Measurements from ENCODE around the gene DCAF7. TPM values are rescaled to one million over a fixed set of nuclear protein-coding genes. Genes with fewer than 3 reads are reported as not detected.

DCAF7 gene
- total RNA-seq, 4 donors from 2014 or later, result 24.8 to 29.7 (median 25.9) TPM

DNA sequence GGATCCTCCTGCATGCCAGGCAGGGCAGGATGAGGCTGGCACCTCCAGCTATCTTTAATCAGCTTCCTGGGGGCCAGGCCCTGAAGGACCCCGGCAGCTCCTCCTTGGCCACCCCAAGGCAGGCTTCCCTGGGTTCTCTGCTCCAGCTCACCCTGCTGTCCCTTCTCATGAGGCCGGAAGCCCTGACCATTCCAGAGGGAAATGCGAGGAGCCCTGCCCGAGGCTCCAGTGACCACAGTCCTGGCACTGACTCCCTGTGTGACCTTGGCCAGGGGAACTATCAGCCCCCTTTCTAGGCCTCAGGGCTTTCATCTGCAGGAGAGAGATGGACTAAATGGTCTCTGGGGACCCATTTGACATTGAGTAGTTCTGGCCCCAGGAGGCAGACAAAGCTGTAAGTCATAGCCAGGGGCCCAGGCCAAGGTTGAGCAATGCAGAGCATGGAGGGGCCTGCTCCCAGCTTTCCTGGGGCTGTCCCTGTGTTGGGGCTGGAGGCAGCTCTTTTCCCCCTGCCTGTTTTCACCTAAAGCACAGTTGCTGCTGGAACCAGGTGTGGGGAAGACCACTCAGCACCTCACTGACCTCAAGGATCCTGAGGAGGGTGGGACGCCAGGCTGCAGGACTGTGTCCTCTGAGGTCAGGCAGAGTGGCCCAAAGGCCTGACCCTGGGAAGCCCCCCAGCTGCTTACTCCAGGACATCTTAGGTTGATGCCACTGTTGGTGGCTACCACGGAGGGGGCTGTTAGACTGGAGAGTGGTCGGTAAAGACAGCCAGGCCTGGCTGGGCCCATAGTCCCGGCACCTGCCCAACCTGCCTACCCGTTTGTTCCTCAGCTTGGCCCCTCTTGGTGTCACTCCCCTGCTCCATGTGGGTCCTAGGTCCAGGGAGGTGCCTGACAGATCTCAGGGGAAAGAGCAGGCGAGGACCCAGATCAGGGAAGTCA is 19.0 kb upstream of the DCAF7 start:
- Histone ChIP-seq H3K4me3 (no peak overlapping the region), H3K36me3 (no peaks in the 10 kb centered on the region), H3K9me3 (no peaks in the 10 kb centered on the region), H3K27ac (no peak overlapping the region), H3K27me3 (peaks cover 0 to 15% (median 0%) of the 10 kb centered on the region in 4 donors), H3K4me1 (no peaks in the 10 kb centered on the region)
- TF ChIP-seq, protein P1, sequence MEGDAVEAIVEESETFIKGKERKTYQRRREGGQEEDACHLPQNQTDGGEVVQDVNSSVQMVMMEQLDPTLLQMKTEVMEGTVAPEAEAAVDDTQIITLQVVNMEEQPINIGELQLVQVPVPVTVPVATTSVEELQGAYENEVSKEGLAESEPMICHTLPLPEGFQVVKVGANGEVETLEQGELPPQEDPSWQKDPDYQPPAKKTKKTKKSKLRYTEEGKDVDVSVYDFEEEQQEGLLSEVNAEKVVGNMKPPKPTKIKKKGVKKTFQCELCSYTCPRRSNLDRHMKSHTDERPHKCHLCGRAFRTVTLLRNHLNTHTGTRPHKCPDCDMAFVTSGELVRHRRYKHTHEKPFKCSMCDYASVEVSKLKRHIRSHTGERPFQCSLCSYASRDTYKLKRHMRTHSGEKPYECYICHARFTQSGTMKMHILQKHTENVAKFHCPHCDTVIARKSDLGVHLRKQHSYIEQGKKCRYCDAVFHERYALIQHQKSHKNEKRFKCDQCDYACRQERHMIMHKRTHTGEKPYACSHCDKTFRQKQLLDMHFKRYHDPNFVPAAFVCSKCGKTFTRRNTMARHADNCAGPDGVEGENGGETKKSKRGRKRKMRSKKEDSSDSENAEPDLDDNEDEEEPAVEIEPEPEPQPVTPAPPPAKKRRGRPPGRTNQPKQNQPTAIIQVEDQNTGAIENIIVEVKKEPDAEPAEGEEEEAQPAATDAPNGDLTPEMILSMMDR (IDR thresholded peaks at IDR 0.05), result no peak
- TF ChIP-seq POLR2A (IDR thresholded peaks at IDR 0.05), result no peak
- DNase-seq, result no peak
- intact Hi-C loops (cut with DNase I), result no loop called here
- 93% methylated on average over 8 of the region's 10 CpGs; no CpG with 5 or more reads in 1 of the 2 donors for WGBS, 2 donors

DNA sequence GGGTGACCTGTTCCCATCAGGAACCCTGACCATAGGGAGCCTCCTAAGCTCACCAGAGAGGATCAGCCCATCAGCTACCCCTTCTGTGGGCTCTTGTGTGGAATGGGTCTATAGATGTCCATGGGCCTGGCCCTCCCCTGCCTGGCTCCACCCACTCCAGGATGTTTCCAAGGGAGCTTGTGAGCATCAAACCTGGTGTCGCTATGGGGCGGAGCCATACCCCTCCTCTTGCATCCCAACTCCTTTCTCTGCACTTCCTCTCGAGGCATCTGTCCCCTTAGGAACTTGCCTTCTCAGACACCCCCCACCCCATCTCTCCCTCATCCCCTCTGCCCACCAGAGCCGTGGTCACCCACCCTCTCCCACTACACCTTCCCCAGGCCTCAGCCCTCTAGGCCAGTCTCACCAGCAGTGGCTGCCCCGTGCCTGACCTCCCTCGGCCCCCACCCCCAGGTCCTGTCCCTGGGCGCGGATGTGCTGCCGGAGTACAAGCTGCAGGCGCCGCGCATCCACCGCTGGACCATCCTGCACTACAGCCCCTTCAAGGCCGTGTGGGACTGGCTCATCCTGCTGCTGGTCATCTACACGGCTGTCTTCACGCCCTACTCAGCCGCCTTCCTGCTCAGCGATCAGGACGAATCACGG is 16.7 kb upstream of the DCAF7 start:
- DNase-seq, result no peak
- Histone ChIP-seq H3K4me1 (peaks cover 6 to 9% (median 8%) of the 10 kb centered on the region in 3 donors), H3K36me3 (no peaks in the 10 kb centered on the region), H3K9me3 (no peaks in the 10 kb centered on the region), H3K4me3 (no peak overlapping the region), H3K27me3 (peaks cover 3 to 26% (median 5%) of the 10 kb centered on the region in 4 donors), H3K27ac (no peak overlapping the region)
- TF ChIP-seq, protein P1 (IDR thresholded peaks at IDR 0.05), result no peak
- no peak for TF ChIP-seq POLR2A (IDR thresholded peaks at IDR 0.05)
- 73 to 84% methylated on average over 12 to 18 of the region's 20 CpGs for WGBS, 2 donors
- intact Hi-C loops (cut with DNase I), result no loop called here

DNA sequence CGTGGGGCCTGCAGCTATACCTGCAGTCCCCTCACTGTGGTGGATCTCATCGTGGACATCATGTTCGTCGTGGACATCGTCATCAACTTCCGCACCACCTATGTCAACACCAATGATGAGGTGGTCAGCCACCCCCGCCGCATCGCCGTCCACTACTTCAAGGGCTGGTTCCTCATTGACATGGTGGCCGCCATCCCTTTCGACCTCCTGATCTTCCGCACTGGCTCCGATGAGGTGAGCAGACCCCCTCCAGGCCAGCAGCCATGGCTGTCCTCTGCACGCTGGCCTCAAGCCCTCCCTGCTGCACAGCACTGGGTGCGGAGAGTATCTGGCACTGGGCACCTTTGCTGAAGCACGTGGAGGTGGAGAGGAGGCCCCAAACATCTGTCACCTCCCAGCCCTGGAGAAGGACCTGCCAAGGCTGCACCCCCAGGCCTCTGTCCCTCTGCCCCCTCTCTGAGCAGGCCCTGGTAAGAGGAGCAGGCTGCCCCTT is 16.2 kb upstream of the DCAF7 start:
- Histone ChIP-seq H3K9me3 (no peaks in the 10 kb centered on the region), H3K4me1 (peaks cover 6 to 12% (median 8%) of the 10 kb centered on the region in 3 donors), H3K27ac (no peak overlapping the region), H3K27me3 (peaks cover 4 to 31% (median 9%) of the 10 kb centered on the region in 4 donors), H3K36me3 (no peaks in the 10 kb centered on the region), H3K4me3 (no peak overlapping the region)
- no peak for DNase-seq
- intact Hi-C loops (cut with DNase I), result no loop called here
- 89% methylated on average over 12 to 16 of the region's 17 CpGs for WGBS, 2 donors
- no peak for TF ChIP-seq POLR2A (IDR thresholded peaks at IDR 0.05)
- TF ChIP-seq, protein P1 (IDR thresholded peaks at IDR 0.05), result no peak

DNA sequence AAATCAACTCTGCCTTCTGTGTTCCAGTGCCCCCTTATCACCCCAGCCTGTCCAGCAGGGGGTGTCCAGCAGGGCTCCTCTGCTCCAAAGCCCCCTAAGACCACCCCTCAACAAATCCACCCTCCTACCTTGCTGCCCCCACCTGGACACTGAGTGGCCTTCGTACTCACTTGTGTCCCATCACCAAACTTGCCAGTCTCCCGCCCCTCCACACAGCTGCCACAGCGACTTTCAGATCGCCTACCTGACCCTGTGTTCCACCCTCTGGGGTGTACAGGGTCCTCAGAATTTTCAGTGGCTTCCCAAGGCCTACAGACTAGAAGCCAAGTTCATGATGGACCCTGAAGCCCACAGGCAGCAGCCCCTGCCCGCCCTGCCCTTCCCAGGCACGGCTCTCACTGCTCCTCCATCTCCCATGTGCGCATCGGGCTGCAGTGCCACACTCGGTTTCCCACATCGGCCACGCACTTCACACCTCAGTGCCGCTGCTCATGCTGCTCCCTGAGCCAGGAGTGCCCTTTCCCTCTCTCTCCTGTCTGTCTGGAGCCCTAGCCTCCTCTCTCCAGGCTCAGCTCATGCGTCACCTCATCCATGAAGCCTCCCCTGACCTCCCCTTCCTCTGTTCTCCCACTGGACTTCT is 15.3 kb upstream of the DCAF7 start:
- no peaks in the 10 kb centered on the region for H3K36me3 ChIP-seq
- DNase-seq, result no peak
- H3K4me1 ChIP-seq, result peaks cover 6 to 12% (median 8%) of the 10 kb centered on the region in 3 donors
- H3K27ac ChIP-seq, result no peak overlapping the region
- whole genome bisulfite sequencing, 2 donors, result 76 to 91% methylated on average over 11 to 12 of the region's 13 CpGs
- TF ChIP-seq, protein P1 (IDR thresholded peaks at IDR 0.05), result no peak
- H3K27me3 ChIP-seq, result peaks cover 4 to 39% (median 10%) of the 10 kb centered on the region in 4 donors
- H3K4me3 ChIP-seq, result no peak overlapping the region
- no peaks in the 10 kb centered on the region for H3K9me3 ChIP-seq
- intact Hi-C loops (cut with DNase I), result no loop called here
